HG03066 (cell line): Measurements from ENCODE around the gene CEBPG.

Experiments
- ATAC-seq: cut with Tn5 transposase; IDR thresholded peaks from one replicate; pipeline ENCODE4 v1.9.1; 2021; ENCODE audit warnings: low read depth; ENCODE audit not compliant: unreplicated experiment

CEBPG gene

DNA sequence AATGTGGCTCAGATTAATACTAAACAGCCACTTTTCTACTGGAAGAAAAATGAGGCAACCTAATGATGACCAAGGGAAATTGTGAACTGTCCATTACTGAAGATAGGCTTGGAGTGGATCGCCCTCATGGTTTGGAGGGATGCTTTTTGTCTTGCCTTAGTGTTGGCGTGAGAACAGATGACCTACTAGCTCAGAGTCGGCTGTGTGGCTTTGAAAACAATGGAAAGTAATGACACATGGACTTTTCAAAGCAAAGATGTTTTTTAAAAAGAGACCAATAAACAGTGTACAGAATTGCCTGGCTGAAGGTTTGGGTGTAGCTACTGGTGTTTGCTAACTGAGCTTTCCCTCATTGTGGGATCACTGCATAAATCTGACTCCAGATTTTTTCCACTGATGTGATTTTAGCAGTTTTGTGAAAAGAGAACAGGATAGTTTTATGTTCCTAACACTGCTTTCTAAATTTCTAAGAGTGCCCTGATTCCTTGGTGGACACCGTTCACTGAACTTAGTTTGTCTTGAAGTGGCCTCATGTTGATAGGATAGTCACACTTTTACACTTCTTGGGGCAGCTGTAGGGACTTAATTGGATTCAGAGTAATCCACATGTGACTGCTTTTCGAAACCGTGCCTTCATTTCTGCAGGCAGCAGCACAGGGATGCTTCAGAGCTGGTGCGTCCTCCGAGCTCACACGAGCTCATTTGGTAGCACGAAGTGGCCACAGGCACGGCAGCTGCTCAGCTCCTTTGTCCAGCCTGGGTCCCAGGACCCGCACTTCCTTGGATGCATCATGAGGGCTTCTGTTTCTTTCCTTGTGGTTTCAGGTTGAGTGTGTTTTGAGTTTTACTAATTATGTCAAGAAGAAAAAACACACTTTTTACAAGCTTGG, 4.3 kb downstream of the CEBPG start:
- no peak for ATAC-seq

DNA sequence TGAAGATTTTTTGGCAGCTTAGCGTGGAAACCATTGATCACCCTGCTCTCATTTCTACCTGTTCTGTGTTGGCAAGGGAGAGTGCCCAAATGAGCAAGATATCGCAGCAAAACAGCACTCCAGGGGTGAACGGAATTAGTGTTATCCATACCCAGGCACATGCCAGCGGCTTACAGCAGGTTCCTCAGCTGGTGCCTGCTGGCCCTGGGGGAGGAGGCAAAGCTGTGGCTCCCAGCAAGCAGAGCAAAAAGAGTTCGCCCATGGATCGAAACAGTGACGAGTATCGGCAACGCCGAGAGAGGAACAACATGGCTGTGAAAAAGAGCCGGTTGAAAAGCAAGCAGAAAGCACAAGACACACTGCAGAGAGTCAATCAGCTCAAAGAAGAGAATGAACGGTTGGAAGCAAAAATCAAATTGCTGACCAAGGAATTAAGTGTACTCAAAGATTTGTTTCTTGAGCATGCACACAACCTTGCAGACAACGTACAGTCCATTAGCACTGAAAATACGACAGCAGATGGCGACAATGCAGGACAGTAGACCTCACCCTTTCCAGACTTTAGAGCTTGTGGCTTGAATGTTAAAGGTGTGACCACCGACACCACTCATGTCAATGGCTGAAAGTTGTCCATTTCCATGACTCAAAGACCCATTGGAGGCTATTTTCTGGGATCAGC, 5.8 kb downstream of the CEBPG start:
- ATAC-seq: no peak

DNA sequence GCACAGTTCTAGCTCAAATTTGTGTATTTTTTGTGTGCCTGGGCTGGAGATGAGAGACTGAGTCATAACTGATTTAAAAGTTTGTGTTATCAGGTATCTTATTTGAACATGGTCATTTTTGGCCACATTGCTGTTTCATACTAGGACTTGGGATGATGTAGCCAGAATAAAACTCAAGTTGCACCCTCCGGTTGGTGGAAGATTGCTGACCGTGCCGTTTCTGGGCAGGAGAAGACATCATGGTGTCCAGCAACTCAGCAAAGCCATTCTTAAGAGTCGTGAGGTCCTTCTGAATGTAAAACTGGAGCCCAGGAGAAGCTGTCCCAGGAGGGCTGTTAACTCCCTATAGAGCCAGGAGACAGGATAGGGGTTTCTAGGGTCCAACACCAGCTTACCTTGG, 7.6 kb downstream of the CEBPG start:
- no peak for ATAC-seq

DNA sequence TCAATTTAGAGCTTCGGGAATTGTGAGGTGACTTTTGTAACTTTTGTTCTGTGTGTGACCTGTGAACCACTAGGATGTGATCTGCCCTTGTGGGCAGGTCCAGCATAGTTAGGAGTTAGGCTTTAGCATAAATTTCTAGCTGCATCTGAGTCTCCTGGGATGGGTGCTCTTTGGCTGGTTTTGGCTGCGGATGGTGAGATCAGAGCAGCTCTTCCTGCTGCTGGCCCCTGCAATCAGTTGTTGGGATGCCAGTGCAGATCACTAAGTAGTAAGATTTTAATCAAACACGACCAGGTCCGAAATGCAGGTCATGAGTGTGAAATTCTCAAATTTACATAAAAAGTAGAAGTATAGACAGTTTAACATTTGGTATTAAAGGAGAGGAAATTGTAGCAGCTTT, 8.5 kb downstream of the CEBPG start:
- ATAC-seq: no peak

DNA sequence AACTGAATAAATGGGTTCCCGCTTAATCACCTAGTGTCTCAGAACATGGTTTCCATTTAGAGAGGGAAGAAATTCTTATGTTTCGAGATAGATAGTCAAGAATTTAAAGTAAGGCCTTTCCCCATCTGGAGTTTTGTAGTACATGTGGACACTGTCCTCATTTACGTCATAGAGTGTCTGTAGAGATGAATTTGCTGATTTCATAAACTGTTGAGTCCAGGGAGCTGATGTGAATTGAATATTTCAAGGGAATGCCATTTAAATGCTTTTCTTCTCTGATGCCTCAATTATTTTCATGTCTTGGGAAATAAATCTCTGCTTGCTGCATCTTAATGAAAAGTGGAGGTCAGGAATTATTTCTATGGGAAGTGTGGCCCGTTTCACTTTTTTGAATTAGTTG, 9.5 kb downstream of the CEBPG start:
- ATAC-seq: no peak

DNA sequence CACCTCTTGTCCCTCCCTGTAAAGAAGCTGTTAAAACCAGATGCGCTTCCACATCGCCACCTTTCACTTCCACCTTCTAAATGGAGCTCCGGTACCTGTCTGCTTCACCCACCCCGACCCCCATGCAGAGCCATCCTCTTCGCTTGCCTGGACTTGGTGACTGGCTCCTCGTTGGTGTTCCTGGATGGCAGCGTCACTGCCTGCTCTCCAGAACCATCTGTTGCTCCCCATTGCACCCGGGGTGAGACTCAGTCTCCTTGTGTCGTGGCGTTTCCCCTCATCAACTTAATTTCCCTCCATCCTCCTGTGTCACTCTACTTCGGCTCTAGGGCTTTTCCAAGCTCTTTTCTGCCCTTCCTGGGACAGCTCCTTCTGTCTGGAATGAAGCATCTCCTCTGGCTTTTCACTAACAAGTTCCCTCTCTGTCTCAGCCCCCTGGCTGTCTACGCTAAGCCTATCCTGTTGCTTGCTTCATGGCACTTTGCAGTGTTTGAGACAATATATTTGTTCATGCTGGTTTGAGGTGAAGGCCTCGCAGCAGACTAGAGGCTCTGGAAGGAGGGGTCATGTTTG, 10.3 kb downstream of the CEBPG start:
- ATAC-seq: no peak

DNA sequence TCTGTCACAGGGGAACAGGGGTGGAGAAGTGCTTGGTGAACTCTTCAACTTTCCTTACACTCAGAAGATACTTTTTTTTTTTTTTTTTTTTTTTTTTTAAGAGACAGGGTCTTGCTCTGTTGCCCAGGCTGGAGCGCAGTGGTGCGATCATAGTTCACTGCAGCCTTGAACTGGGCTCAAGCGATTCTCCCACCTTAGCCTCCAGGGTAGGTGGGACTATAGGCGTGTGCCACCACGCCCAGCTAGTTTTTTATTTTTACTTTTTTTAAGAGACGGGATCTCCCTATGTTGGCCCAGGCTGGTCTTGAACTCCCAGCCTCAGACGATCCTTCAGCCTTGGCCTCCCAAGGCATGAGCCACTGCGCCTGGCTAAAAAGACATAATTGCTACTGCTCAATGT, 11.5 kb downstream of the CEBPG start:
- no peak for ATAC-seq

DNA sequence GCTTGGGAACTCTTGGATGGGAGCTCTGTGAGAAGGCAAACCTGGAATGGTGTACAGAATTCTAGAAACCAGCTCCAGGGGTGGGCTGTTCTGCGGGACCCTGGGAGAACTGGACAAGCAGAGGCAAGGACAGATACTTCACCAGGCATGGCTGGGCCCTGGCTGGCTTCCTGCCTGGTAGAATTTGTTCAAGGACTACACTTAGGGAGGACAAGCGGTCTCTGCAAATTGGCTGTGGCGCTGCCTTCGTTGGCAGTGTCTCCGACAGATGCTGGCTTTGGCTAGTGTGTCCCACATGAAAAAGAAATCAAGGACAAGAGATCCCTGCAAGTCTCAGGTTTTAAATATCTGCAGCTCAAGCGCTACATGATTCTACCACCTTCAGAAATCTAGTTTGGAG, 12.4 kb downstream of the CEBPG start:
- ATAC-seq: no peak

DNA sequence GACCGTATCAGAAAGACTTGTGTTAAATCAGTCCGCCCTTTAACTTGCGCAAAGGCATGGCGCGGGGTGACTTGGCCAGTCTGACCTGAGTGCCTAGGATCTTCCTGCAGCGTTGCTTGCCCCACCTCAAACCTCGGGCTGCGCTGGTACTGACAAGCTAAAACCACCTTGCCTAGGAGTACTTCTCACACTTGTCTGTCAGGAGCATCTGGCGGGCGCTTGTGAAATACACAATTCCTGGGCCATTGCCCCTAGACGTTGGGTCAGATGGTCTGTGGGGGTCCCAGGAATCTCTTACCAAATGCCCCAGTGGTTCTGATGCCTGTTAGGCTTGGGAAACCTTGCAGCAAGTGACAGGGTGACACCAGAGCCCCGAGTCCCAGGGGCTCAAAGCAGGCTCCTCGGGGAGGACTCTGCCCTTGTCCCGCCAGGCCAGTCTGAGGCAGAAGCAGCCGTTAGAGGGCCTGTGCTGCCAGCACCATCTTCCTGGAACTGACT, 12.9 kb downstream of the CEBPG start:
- no peak for ATAC-seq

DNA sequence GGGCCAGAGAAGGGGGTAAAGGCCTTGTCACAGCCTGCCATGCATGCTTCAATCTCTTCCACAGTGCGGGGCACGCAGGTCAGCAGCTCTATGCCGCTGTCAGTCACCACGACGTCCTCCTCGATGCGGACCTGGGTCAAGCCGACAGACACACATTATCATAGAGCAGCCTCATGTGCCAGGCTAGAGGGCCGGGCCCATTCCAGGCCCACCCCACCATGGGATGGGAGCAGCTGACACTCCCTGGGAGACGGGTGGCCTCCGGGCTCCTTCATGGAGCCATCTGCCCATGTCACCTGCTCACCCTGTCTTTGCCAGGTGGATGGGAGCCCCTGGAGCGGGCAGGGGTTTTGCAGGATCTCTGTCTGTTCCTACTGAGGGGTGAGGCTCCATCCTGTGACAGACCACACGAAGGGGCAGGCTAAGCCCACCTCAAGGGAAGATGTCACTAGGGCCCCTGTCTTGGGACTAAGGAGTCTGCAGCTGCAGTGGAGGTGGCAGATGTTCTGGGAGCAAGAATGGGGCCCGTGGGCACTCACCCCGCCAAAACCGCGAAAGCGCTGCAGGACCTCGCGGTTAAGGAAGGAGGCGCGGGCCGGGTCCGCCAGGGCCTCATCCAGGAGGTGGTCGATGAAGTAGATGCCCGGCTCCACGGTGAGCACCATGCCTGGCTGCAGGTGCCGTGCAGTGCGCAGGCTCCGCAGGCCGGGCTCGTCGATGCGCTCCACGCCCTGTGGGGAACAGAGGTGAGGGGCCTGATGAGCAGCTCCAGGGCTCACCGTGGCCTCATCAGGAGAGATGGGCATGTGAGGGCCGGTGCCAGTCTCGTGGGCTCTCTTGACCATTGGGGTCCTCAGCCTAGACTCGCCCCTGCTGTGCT, 14.1 kb downstream of the CEBPG start:
- no peak for ATAC-seq

DNA sequence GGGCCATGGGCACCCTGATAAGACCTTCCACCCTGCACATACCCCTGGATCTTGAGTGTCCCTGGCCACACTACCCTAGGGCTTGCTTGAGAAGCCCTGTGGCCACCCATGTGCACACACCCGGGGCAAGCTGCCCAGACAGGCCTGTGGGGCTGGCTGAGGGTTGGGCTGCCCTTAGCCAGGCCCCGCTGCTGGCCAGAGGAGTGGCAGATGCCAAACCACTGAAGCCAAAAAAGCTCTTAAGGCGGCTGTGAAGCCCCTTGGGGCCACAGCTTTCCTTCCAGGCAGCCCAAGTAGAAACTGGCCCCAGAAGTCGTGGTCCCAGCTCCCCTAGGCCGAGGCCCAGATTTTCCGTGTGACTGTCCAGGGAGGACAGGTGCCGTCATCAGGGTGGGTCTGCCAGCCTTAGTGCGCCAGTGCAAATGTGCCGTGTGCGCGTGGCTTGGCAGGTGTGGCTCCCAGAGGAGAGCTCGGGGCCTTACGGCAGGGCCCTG, 14.8 kb downstream of the CEBPG start:
- ATAC-seq: no peak

DNA sequence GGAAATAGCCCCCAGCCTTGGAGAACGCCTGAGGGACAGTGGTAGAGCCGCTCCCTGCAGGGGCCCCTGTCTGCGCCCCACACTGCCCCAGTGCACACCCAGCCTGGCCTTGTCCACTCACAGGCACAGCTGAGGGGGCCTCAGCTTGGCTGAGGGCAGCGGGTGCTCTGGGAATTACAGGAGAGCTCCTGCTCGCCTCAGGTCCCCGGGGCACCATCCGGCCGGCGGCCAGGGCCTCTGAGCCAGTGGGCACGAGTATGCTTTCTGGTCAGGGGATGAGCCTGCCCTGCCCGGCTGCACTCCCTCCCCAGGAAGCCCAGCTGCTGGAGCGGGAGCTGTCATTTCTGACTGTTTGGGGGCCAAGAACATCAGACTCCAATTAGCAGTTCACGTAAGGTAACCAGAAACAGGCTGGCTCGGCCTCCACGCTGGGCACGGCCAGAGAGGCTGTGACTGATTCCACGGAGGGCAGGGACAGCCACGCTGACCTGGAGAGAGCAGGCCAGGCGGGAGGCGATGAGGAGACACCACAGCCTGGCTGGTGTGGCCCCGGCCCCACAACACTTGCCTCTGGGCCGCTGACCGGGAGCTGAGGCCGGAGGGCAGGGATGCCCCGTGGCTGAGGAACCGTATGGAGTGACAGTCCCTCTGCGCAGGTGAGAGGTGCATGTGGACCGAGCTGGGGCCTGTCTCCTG, 15.4 kb downstream of the CEBPG start:
- no peak for ATAC-seq

DNA sequence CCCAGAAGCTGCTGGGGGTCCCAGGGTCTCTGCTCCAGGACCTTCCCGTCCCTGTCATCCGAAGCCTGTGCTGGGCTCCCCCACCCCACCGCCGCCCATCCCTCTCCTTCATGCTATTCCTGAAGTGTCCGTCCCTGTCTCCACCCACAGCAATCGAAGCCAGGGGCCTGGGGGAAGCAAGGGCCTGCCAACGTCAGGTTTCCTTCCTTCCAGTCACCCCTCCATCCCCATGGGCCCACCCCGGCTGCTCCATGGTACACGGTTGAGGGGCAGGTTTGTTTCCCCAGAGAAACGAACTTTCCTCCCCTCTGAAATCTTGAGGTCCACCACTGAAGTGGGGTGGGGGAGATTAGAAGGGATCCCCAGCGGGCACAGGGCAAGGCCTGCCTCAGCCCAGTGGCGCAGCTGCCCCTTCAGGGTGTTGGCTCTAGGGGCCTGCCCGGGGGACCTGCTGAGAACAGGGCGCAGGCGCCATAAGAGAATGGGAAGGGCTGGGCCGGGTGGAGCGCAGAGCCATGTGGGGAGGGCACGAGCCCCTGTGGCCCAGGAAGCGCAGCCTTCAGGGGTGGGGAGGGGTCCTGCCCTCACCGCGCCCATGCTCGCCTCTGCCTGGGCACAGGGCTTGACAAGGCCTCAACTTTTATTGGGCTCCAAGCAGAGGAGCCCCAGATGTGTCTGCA, 16.1 kb downstream of the CEBPG start:
- no peak for ATAC-seq

DNA sequence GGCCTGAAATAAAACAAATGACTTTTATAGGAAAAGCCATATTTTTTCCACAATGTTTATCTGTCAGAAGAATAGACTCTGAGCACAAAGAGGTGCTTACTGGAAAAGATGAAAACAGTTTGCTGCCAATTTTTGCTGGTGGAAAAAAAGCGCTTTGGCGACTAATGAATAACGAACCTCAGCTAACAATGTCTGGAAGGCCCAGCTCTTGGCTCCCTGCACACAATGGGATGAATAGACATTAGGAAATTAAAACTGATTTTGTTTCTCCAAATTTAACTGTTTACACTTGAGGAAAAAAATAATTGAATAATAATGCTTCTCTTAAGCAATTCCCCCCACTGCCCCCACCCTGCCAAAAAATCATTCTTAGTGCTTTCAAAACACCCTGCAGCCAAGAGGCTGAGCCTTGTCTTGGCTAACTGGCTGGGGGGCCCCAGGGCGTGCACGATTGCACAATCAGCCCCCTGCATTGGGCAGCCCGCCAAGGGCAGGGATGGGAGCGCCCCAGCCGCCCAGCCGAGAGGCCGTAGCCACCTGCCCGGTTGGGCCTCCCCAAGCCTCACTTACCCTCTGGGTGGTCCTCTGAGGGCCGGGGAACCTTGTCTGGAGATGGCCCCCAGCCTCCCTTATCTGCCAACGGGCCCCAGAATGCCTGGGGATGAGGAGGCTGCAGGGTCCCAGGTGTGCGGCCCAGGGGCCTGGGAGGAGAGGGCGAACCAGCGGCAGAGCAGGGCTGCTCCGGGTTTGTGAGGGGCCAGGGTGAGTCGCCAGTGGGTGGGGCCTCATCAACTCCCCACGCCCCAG, 16.8 kb downstream of the CEBPG start:
- no peak for ATAC-seq

DNA sequence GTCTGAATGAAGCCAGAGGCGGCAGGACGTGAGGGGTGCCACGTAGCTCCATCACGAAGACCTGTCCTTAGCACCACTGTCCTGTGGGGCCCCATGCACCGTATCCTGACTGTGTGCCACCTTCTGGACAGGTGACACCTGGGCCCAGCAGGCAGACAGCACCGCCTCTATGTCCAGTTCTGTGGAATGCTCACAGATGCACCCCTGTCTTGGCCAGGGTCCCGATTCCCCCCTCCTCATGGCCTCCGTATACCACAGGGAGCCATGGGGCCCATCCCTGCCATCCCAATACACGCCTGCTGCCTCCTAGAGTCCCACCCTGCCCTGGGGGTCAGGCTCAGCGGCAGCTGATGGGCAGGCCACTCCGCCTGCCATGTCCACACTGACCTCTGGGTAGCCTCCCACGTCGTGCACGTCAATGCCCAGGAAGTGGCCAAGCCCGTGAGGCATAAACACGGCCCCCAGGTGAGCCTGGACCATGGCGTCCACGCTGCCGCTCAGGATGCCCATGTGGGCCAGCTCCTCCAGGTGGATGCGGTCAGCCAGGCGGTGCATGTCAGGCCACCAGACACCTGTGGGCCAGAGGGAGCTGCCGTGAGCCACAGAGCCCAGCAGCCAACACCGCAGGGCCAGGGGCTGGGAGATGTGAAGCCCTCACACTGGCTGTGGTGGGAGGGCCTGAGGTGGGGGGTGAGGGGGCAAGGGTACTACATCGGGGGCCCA, 17.6 kb downstream of the CEBPG start:
- no peak for ATAC-seq

DNA sequence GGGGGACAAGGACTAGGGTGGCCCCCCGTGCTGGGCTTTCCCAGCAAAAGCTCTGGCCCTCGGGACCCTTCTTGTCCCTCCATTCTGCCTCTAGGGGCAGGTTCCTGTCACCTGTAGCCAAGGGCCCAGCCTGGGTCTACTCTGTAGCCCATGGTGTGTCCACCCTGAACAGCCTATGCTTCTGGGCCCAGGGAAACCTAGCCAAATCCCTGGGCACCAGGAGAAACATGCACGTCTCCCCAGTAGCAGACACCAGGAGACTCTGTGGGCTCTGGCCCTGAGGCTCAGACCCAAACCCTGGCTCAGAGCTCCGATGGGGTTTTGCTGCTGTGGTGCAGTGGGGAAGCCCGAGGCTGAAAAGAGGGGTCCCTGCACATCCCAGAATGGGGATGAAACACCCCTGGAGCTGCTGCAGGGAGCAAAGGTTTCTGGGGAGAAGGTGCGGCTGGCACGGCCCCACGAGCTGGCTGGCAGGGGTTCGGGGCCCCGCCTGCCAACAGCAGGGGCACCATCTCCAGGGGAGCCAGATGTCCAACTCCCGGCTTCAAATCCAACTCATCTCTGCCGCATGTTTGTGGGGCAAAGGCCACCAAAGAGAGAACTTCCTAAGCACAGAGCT, 18.2 kb downstream of the CEBPG start:
- ATAC-seq: no peak
